Lower lobe of right lung (tissue), 2 donors: ENCODE measurements around the gene SLC48A1. TPM values are rescaled to one million over a fixed set of nuclear protein-coding genes. Genes with fewer than 3 reads are reported as not detected.

Source experiments
- ATAC-seq, 2 donors: fragments of 200-7000 bp; cut with Tn5 transposase; one replicate each; pipeline ENCODE4 v1.9.1; 2020 to 2022; ENCODE audit warnings: mild to moderate bottlenecking in 2 of 2, moderate library complexity in 2 of 2
- DNase-seq: peaks from one replicate; pipeline ENCODE4 v3.0.0-alpha.2; 2020
- H3K27ac ChIP-seq: fragments of 200-600 bp; one replicate; pipeline ENCODE4 v1.8.0; 2022
- H3K27me3 ChIP-seq: fragments of 200-600 bp; one replicate; pipeline ENCODE4 v1.8.0; 2022; ENCODE audit warnings: low read depth
- H3K36me3 ChIP-seq: fragments of 200-600 bp; one replicate; pipeline ENCODE4 v1.8.0; 2022; ENCODE audit warnings: mild to moderate bottlenecking
- H3K4me1 ChIP-seq: fragments of 200-600 bp; one replicate; pipeline ENCODE4 v1.8.0; 2022
- H3K4me3 ChIP-seq: fragments of 200-600 bp; one replicate; pipeline ENCODE4 v1.8.0; 2022; ENCODE audit warnings: mild to moderate bottlenecking
- H3K9me3 ChIP-seq: fragments of 200-600 bp; one replicate; pipeline ENCODE4 v1.8.0; 2022
- intact Hi-C: fragments of 100-400 bp; cut with DNase I; formaldehyde crosslinking; loops from one replicate; pipeline ENCODE4 v1.11.0; 2022
- total RNA-seq: library from RNA; stranded (reverse); fragmentation: NEBNext Ultra II Directional; extraction: Animal tissue kit (Norgen Biotek cat#: 25700); gene quantifications from one replicate; pipeline ENCODE4 v1.2.1, GENCODE V29; 2021
- TF ChIP-seq, protein P1 (sequence below): fragments of 200-600 bp; IDR thresholded peaks from one replicate; pipeline ENCODE4 v1.8.0; 2022; ENCODE audit warnings: antibody characterized with exemption, mild to moderate bottlenecking
- donor health status: DM: no; HTN: yes; CAD: no; lungs with severe emphysema.

The SLC48A1 gene
- total RNA-seq, 1 donor from 2014 or later = 39.9 TPM

DNA sequence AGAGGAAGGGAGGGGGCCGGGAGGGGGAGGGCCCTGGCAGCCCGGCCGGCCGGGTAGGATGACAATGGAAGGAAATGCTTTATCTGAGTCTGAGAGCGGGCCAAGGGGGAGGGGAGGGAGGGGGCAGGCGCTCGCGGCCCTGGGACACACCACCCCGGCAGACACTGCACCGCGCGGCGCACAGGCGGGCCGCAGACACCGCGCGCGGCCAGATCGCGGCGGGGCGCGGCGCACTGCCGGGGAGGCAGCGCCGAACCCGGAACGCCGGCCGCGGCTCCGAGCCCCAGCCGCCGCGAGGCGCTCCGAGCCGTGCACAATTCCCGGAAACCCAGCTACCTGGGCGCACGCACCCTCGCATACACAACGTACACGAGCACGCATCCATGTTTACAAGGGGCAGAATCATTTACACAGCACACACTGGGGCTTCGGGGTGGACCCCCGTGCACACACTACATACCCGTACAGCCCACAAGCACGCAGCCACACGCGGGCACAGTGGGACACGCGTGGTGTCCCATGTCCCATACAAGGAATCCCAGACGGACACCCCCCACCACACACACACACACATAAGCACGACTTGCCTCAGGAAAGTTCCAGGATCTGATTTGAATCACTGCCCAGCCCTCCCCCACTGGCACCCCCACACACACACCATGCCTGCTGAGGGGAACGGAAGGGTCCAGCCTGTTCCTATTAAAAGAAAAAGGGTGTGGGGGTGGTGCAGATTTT is 47.0 kb downstream of the SLC48A1 start, which contains the start of gene HDAC7:
Gene HDAC7, minus strand, starts transcription at position 8 of the 735 bp plus-strand sequence. CDS start 118 bp downstream, outside the sequence.
- ATAC-seq = peak; percentile 54 to 77
- TF ChIP-seq, protein P1, sequence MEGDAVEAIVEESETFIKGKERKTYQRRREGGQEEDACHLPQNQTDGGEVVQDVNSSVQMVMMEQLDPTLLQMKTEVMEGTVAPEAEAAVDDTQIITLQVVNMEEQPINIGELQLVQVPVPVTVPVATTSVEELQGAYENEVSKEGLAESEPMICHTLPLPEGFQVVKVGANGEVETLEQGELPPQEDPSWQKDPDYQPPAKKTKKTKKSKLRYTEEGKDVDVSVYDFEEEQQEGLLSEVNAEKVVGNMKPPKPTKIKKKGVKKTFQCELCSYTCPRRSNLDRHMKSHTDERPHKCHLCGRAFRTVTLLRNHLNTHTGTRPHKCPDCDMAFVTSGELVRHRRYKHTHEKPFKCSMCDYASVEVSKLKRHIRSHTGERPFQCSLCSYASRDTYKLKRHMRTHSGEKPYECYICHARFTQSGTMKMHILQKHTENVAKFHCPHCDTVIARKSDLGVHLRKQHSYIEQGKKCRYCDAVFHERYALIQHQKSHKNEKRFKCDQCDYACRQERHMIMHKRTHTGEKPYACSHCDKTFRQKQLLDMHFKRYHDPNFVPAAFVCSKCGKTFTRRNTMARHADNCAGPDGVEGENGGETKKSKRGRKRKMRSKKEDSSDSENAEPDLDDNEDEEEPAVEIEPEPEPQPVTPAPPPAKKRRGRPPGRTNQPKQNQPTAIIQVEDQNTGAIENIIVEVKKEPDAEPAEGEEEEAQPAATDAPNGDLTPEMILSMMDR = no peak

DNA sequence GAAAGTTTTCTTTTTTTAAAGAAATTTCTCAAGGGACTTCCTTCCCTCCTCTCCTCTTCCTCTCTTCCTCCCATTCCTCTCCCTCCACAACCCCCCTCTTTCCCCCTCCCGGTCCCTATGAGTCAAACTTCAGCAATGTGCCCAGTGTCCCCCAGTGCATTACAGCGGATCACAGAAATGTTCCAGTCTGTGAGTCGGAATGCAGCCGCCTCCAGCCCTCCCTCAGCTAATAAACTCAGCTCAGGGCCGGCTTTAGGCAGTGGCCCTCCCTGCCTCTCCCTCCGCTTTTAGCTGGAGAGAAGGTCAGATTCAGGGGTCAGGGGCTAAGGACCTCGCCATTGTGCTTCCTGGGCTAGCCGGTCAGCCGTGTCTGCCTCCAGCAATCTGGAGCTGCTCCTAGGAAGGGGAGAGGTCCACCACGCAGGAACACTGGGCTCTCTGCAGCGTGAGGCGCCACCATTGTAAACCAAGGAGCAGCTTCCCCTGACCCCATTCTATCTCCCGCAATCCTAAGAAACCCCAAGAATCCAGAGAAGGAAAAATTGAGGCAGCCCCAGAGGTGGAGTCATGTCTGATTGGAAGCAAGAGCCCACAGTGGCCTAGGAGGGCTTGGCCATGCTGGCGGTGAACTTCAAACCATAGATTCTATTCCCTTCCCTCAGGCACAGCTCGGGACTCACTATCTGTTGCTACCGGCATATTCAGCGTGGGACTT is 47.8 kb downstream of the SLC48A1 start:
- no peaks in the 10 kb centered on the region for H3K36me3 ChIP-seq
- H3K4me1 ChIP-seq = peaks cover 87% of the 10 kb centered on the region
- peak overlapping the region; percentile 72 for H3K4me3 ChIP-seq
- H3K27me3 ChIP-seq = no peaks in the 10 kb centered on the region
- peak overlapping the region; percentile 97 for H3K27ac ChIP-seq
- intact Hi-C loops = no loop called here
- ATAC-seq (peak; percentile 79 to 81), DNase-seq (peak; percentile 83)
- no peaks in the 10 kb centered on the region for H3K9me3 ChIP-seq
- TF ChIP-seq, protein P1 = no peak

More for the DNA sequence above, 47.0 kb downstream of the SLC48A1 start, which contains the start of gene HDAC7:
- peak; percentile 91 for DNase-seq
- peaks cover 87% of the 10 kb centered on the region for H3K4me1 ChIP-seq
- H3K27me3 ChIP-seq = no peaks in the 10 kb centered on the region
- H3K4me3 ChIP-seq = peak within 1 kb of the TSS; percentile 72
- no peaks in the 10 kb centered on the region for H3K9me3 ChIP-seq
- H3K27ac ChIP-seq = peak within 1 kb of the TSS; percentile 97
- H3K36me3 ChIP-seq = no peaks in the 10 kb centered on the region
- intact Hi-C loops = no loop called here

DNA sequence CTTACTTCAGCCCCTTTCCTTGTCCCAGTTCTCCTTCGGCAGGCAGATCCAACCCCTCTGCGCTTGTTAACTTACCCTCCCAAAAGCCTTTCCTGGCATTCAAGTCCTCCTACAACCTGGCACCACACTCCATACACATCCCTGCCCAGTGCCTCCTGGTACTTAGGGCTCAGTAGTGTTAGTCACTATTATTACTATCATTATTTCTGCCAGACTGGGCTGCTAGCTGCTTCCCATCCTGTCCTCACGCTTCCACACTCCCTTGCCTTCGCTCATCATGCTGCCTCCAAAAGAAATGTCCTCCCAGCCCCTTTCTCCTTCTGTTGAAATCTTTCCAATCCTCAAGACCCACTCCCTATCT is 48.3 kb downstream of the SLC48A1 start:
- DNase-seq (no peak), ATAC-seq (no peak)
- no peaks in the 10 kb centered on the region for H3K27me3 ChIP-seq
- TF ChIP-seq, protein P1 = no peak
- peak overlapping the region; percentile 72 for H3K4me3 ChIP-seq
- H3K9me3 ChIP-seq = no peaks in the 10 kb centered on the region
- no peaks in the 10 kb centered on the region for H3K36me3 ChIP-seq
- peaks cover 87% of the 10 kb centered on the region for H3K4me1 ChIP-seq
- peak overlapping the region; percentile 97 for H3K27ac ChIP-seq
- intact Hi-C loops = no loop called here

DNA sequence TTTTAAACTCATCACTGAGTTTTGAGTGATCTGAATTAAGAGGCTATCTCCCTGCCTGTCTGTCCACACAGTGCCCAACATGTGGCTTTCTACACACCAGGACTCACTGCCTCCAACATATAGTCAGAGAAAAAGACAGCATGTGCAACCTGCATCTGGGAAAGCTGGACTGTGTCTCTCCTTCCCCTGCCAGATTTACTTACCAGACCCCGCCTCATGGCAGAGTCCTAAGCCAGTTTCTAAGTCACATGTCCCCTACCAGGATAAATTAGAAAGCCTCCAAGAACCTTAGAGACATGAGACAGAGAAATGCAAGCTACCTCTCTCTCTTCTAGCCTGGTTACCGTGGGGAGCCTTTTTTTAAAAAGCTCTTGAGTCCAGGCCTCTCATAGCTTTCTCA is 49.4 kb downstream of the SLC48A1 start:
- no peaks in the 10 kb centered on the region for H3K36me3 ChIP-seq
- no peaks in the 10 kb centered on the region for H3K27me3 ChIP-seq
- ATAC-seq (no peak), DNase-seq (no peak)
- TF ChIP-seq, protein P1 = no peak
- no peaks in the 10 kb centered on the region for H3K9me3 ChIP-seq
- intact Hi-C loops = no loop called here
- H3K4me3 ChIP-seq = no peak overlapping the region
- H3K27ac ChIP-seq = peak overlapping the region; percentile 97
- H3K4me1 ChIP-seq = peaks cover 85% of the 10 kb centered on the region

DNA sequence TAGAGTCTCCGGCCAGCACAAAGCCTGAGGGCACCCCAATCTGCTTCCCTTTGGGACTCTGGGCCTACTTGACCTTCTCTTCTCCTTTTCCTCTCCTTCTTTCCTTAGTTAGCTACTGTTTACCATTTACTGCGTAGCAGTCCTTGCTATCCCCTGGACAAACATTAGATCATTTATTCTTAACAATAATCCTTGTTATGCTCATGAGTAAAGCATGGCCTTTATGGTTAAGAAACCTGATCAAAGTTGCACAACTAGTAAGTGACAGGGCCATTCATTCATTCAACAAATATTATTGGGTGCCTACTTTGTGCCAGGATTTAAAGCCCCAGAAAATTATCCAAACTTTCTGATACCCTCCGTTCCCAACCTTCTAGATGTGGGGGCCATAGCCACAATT is 49.8 kb downstream of the SLC48A1 start:
- intact Hi-C loops = no loop called here
- DNase-seq = no peak
- Histone ChIP-seq H3K27ac (peak overlapping the region; percentile 97), H3K4me1 (peaks cover 85% of the 10 kb centered on the region), H3K36me3 (no peaks in the 10 kb centered on the region), H3K27me3 (no peaks in the 10 kb centered on the region), H3K4me3 (no peak overlapping the region), H3K9me3 (no peaks in the 10 kb centered on the region)
- TF ChIP-seq, protein P1 = no peak
- ATAC-seq = no peak
